ENCODE data around the gene ATAD3A.
"Not testable (repeated sequence)": the region's sequence is repeated elsewhere in the genome, so short reads cannot be mapped to it uniquely, and the experiment has no call there.

- TF ChIP-seq, protein P1, sequence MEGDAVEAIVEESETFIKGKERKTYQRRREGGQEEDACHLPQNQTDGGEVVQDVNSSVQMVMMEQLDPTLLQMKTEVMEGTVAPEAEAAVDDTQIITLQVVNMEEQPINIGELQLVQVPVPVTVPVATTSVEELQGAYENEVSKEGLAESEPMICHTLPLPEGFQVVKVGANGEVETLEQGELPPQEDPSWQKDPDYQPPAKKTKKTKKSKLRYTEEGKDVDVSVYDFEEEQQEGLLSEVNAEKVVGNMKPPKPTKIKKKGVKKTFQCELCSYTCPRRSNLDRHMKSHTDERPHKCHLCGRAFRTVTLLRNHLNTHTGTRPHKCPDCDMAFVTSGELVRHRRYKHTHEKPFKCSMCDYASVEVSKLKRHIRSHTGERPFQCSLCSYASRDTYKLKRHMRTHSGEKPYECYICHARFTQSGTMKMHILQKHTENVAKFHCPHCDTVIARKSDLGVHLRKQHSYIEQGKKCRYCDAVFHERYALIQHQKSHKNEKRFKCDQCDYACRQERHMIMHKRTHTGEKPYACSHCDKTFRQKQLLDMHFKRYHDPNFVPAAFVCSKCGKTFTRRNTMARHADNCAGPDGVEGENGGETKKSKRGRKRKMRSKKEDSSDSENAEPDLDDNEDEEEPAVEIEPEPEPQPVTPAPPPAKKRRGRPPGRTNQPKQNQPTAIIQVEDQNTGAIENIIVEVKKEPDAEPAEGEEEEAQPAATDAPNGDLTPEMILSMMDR (IDR thresholded peaks at IDR 0.05) = peak in 1 of 3 experiments; percentile 42
- TF ChIP-seq POLR2A (IDR thresholded peaks at IDR 0.05) = not testable (repeated sequence)
- peak in 1 of 2 donors; percentile 11 for TF ChIP-seq POLR2AphosphoS5 (IDR thresholded peaks at IDR 0.05; ENCODE audit: insufficient read depth in 1 of 2, low read depth in 1 of 2)
These were observed 6.6 kb upstream of the ATAD3A start for GRCh38 chr1:1505366-1505798.

Measured in vagina (tissue), 2 donors.